H9 (cell line): ENCODE results near the gene PDZD2. TPM values are rescaled to one million over a fixed set of nuclear protein-coding genes. Genes with fewer than 3 reads are reported as not detected.

ENCODE experiments used
- DNase-seq: peaks from one replicate; pipeline ENCODE4 v3.0.0-alpha.2; 2017
- H2AFZ ChIP-seq: one replicate; pipeline ENCODE4 v1.6.1; 2013; ENCODE audit warnings: mild to moderate bottlenecking, low read length, control low read depth, moderate library complexity
- H2AK5ac ChIP-seq: 2 replicates; pipeline ENCODE4 v1.6.1; 2013; ENCODE audit warnings: low read length, control low read depth, mixed read lengths; ENCODE audit not compliant: insufficient read length
- H2BK120ac ChIP-seq: one replicate; pipeline ENCODE4 v1.6.1; 2013; ENCODE audit warnings: low read depth, mild to moderate bottlenecking, low read length, control low read depth, inconsistent platforms; ENCODE audit not compliant: poor library complexity, severe bottlenecking
- H2BK12ac ChIP-seq: 2 replicates; pipeline ENCODE4 v1.6.1; 2013; ENCODE audit warnings: low read length, control low read depth, mixed read lengths, low read depth; ENCODE audit not compliant: insufficient read length
- H2BK15ac ChIP-seq: 2 replicates; pipeline ENCODE4 v1.6.1; 2013; ENCODE audit warnings: low read depth, low read length, control low read depth
- H2BK20ac ChIP-seq: one replicate; pipeline ENCODE4 v1.6.1; 2013; ENCODE audit warnings: low read depth, mild to moderate bottlenecking, low read length, control low read depth, inconsistent platforms; ENCODE audit not compliant: poor library complexity, severe bottlenecking
- H2BK5ac ChIP-seq: 2 replicates; pipeline ENCODE4 v1.6.1; 2013; ENCODE audit warnings: low read length, control low read depth, mixed read lengths; ENCODE audit not compliant: insufficient read length
- H3K14ac ChIP-seq: 2 replicates; pipeline ENCODE4 v1.6.1; 2013; ENCODE audit warnings: low read length, control low read depth; ENCODE audit not compliant: insufficient read depth
- H3K18ac ChIP-seq: 2 replicates; pipeline ENCODE4 v1.6.1; 2013; ENCODE audit warnings: low read depth, mild to moderate bottlenecking, mixed read lengths, low read length, control low read depth; ENCODE audit not compliant: insufficient read length
- H3K23ac ChIP-seq: 2 replicates; pipeline ENCODE4 v1.6.1; 2013; ENCODE audit warnings: low read length, control low read depth, mixed read lengths, low read depth; ENCODE audit not compliant: insufficient read length
- H3K23me2 ChIP-seq: 2 replicates; pipeline ENCODE4 v1.6.1; 2013; ENCODE audit warnings: low read depth, mild to moderate bottlenecking, mixed read lengths, low read length, control low read depth; ENCODE audit not compliant: insufficient read length, poor library complexity, severe bottlenecking
- H3K27ac ChIP-seq: 2 replicates; pipeline ENCODE4 v1.5.1; 2013; ENCODE audit warnings: low read length, control low read depth, mixed read lengths, low read depth; ENCODE audit not compliant: insufficient read length
- H3K27me3 ChIP-seq: 2 replicates; pipeline ENCODE4 v1.6.1; 2013; ENCODE audit warnings: low read length, control low read depth, inconsistent platforms; ENCODE audit not compliant: insufficient read depth
- H3K4ac ChIP-seq: 2 replicates; pipeline ENCODE4 v1.6.1; 2013; ENCODE audit warnings: low read depth, mild to moderate bottlenecking, control low read depth, inconsistent platforms, low read length, moderate library complexity
- H3K4me1 ChIP-seq: 2 replicates; pipeline ENCODE4 v1.6.1; 2013; ENCODE audit warnings: low read length, control low read depth, inconsistent platforms; ENCODE audit not compliant: insufficient read depth
- H3K4me2 ChIP-seq: 2 replicates; pipeline ENCODE4 v1.6.1; 2013; ENCODE audit warnings: low read length, control low read depth, mixed read lengths; ENCODE audit not compliant: insufficient read length, insufficient read depth
- H3K56ac ChIP-seq: 2 replicates; pipeline ENCODE4 v1.6.1; 2013; ENCODE audit warnings: low read depth, mild to moderate bottlenecking, mixed read lengths, low read length, control low read depth; ENCODE audit not compliant: insufficient read length
- H3K79me1 ChIP-seq: 2 replicates; pipeline ENCODE4 v1.6.1; 2013; ENCODE audit warnings: low read depth, mild to moderate bottlenecking, moderate library complexity, low read length, control low read depth, inconsistent platforms; ENCODE audit not compliant: insufficient read depth, poor library complexity, severe bottlenecking
- H3K79me2 ChIP-seq: 2 replicates; pipeline ENCODE4 v1.6.1; 2013; ENCODE audit warnings: low read length, control low read depth, inconsistent platforms; ENCODE audit not compliant: insufficient read depth
- H3K9ac ChIP-seq: 2 replicates; pipeline ENCODE4 v1.6.1; 2013; ENCODE audit warnings: low read length, control low read depth, mixed read lengths; ENCODE audit not compliant: insufficient read length; ENCODE audit errors: extremely low read depth
- H3K9me3 ChIP-seq: one replicate; pipeline ENCODE4 v1.6.1; 2013; ENCODE audit warnings: low read depth, low read length, inconsistent platforms; ENCODE audit not compliant: control insufficient read depth
- H3T11ph ChIP-seq: one replicate; pipeline ENCODE4 v1.6.1; 2013; ENCODE audit warnings: mild to moderate bottlenecking, low read length, control low read depth, inconsistent platforms
- H4K20me1 ChIP-seq: one replicate; pipeline ENCODE4 v1.6.1; 2013; ENCODE audit not compliant: control insufficient read depth, insufficient read length, insufficient read depth
- H4K5ac ChIP-seq: 2 replicates; pipeline ENCODE4 v1.6.1; 2013; ENCODE audit warnings: low read depth, mild to moderate bottlenecking, mixed read lengths, low read length, control low read depth; ENCODE audit not compliant: insufficient read length
- H4K8ac ChIP-seq: replicated peaks from 2 replicates; pipeline ENCODE4 v1.6.1; 2013; ENCODE audit warnings: low read length, control low read depth, mixed read lengths, low read depth; ENCODE audit not compliant: insufficient read length
- H4K91ac ChIP-seq: 2 replicates; pipeline ENCODE4 v1.6.1; 2013; ENCODE audit warnings: low read depth, mild to moderate bottlenecking, moderate library complexity, mixed read lengths, low read length, control low read depth; ENCODE audit not compliant: insufficient read length
- H3K27ac Mint-ChIP-seq, 3 experiments: 2 replicates in 2 of 3; 3 replicates in 1 of 3; pipeline ENCODE4 v1.8.0; 2020 to 2021; ENCODE audit warnings: mixed read lengths in 3 of 3, mild to moderate bottlenecking in 1 of 3, moderate library complexity in 1 of 3
- H3K27me3 Mint-ChIP-seq: 2 replicates; pipeline ENCODE4 v1.8.0; 2021; ENCODE audit warnings: low read depth, mild to moderate bottlenecking, moderate library complexity, mixed read lengths
- H3K36me3 Mint-ChIP-seq, 3 experiments: 2 replicates in 2 of 3; 3 replicates in 1 of 3; pipeline ENCODE4 v1.8.0; 2020 to 2021; ENCODE audit warnings: low read depth in 3 of 3, mixed read lengths in 3 of 3; ENCODE audit not compliant: insufficient read depth in 1 of 3
- H3K4me1 Mint-ChIP-seq, 2 experiments: 2 replicates each; pipeline ENCODE4 v1.8.0; 2020; ENCODE audit warnings: mixed read lengths in 2 of 2
- H3K4me3 Mint-ChIP-seq, 2 experiments: 2 replicates in 1 of 2; 3 replicates in 1 of 2; pipeline ENCODE4 v1.8.0; 2020 to 2021; ENCODE audit warnings: mild to moderate bottlenecking in 2 of 2, mixed read lengths in 2 of 2, moderate library complexity in 1 of 2
- H3K9me3 Mint-ChIP-seq, 2 experiments: 2 replicates in 1 of 2; 3 replicates in 1 of 2; pipeline ENCODE4 v1.8.0; 2020; ENCODE audit warnings: mild to moderate bottlenecking in 2 of 2, mixed read lengths in 2 of 2, moderate library complexity in 1 of 2
- WGBS: extraction: QIAGEN DNeasy Blood & Tissue Kit; methylation state at CpG from one replicate; pipeline ENCODE4 v1.1.7; 2013; ENCODE audit warnings: missing lambda C conversion rate, low lambda C conversion rate, mixed read lengths; ENCODE audit not compliant: insufficient read length; ENCODE audit errors: extremely low coverage; 5-methylcytosine and 5-hydroxymethylcytosine counted together
- total RNA-seq: library from RNA; stranded (reverse); gene quantifications from 2 replicates; pipeline ENCODE4 v1.2.1, GENCODE V29; 2021
- TF ChIP-seq, protein P1 (sequence below): fragments of 200-600 bp; sonication (generic); conservative IDR thresholded peaks from 3 replicates; pipeline ENCODE4 v1.8.0; 2021; ENCODE audit warnings: antibody characterized with exemption, mild to moderate bottlenecking

Gene PDZD2
- total RNA-seq, 1 experiment from 2014 or later, result 9.9 TPM

DNA sequence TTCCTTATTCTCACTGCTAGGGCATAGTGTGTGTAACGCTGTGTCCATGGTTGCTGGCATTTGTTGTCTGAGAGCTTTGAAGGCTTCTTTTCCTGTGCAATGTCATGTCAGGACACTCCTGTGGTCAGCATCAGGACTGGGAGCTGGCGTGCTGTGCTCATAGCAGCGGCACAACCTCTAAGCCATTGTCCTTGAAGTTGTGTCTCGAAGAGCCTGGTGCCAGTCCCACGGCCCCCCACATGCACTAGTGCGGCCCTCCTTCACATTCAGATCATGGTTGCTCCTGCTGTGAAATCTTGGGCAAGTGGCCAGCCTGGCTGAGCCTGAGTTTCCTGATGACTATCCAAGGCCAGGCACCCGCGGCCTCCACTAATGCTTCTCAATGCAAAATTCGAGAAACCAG is 32.4 kb downstream of the PDZD2 start:
- no peaks in the 10 kb centered on the region for H3K23me2 ChIP-seq
- H2AK5ac ChIP-seq, result no peak overlapping the region
- no peak overlapping the region for H4K8ac ChIP-seq
- H3K4me2 ChIP-seq, result no peak overlapping the region
- H3K36me3 Mint-ChIP-seq, result peaks cover 3 to 5% (median 3%) of the 10 kb centered on the region in 3 experiments; a peak in 4 of 7 replicates
- TF ChIP-seq, protein P1, sequence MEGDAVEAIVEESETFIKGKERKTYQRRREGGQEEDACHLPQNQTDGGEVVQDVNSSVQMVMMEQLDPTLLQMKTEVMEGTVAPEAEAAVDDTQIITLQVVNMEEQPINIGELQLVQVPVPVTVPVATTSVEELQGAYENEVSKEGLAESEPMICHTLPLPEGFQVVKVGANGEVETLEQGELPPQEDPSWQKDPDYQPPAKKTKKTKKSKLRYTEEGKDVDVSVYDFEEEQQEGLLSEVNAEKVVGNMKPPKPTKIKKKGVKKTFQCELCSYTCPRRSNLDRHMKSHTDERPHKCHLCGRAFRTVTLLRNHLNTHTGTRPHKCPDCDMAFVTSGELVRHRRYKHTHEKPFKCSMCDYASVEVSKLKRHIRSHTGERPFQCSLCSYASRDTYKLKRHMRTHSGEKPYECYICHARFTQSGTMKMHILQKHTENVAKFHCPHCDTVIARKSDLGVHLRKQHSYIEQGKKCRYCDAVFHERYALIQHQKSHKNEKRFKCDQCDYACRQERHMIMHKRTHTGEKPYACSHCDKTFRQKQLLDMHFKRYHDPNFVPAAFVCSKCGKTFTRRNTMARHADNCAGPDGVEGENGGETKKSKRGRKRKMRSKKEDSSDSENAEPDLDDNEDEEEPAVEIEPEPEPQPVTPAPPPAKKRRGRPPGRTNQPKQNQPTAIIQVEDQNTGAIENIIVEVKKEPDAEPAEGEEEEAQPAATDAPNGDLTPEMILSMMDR, result no peak
- H4K5ac ChIP-seq, result no peak overlapping the region
- no peak overlapping the region for H2BK15ac ChIP-seq
- no peaks in the 10 kb centered on the region for H3K27me3 ChIP-seq
- no peak overlapping the region for H2BK5ac ChIP-seq
- no peak overlapping the region for H2BK120ac ChIP-seq
- peaks cover 9% of the 10 kb centered on the region; the same call in 1 of the 2 replicates for H3K4me1 ChIP-seq
- H3K4me3 Mint-ChIP-seq, result no peak overlapping the region; a peak in 1 of 5 replicates
- no peaks in the 10 kb centered on the region for H4K20me1 ChIP-seq
- no peaks in the 10 kb centered on the region; the same call in 1 of the 2 replicates for H3K27me3 Mint-ChIP-seq
- H3K4me1 Mint-ChIP-seq, result peaks cover 21 to 23% of the 10 kb centered on the region in 2 experiments
- no peak overlapping the region for H3K14ac ChIP-seq
- no peak overlapping the region for H3T11ph ChIP-seq
- H3K27ac Mint-ChIP-seq, result peak overlapping the region in 1 of 3 experiments; percentile 40; a peak in 1 of 7 replicates
- H3K9me3 ChIP-seq, result no peaks in the 10 kb centered on the region
- no peak overlapping the region for H3K4ac ChIP-seq
- no peak overlapping the region for H3K18ac ChIP-seq
- no peak overlapping the region for H2BK12ac ChIP-seq
- no peak for DNase-seq
- peaks cover 3% of the 10 kb centered on the region in 2 experiments; a peak in 2 of 5 replicates for H3K9me3 Mint-ChIP-seq
- H2AFZ ChIP-seq, result no peak overlapping the region
- H3K79me2 ChIP-seq, result no peaks in the 10 kb centered on the region
- no peak overlapping the region for H2BK20ac ChIP-seq
- H4K91ac ChIP-seq, result no peak overlapping the region
- WGBS, result no CpG with 5 or more reads among the region's 9 CpGs
- no peaks in the 10 kb centered on the region for H3K79me1 ChIP-seq
- no peak overlapping the region for H3K9ac ChIP-seq
- H3K27ac ChIP-seq, result no peak overlapping the region
- no peak overlapping the region for H3K56ac ChIP-seq
- H3K23ac ChIP-seq, result no peak overlapping the region
